GM12875 (cell line): Measurements from ENCODE around the gene MMP21.

Experiments
- H3K4me3 ChIP-seq: one replicate; pipeline ENCODE4 v1.5.1; 2011; ENCODE audit warnings: low read depth, low read length, control low read depth
- CTCF ChIP-seq: IDR thresholded peaks from 2 replicates; pipeline ENCODE4 v1.5.1; 2011; ENCODE audit warnings: low read depth, mild to moderate bottlenecking, control low read depth, inconsistent platforms, low read length, moderate library complexity, borderline replicate concordance; ENCODE audit not compliant: insufficient read depth

The MMP21 gene

GRCh38 chr10:125747417-125747816 lies 28.2 kb downstream of the MMP21 start:
- TF ChIP-seq CTCF: no peak
- H3K4me3 ChIP-seq: no peak overlapping the region

- H3K4me3 ChIP-seq: no peak overlapping the region
- TF ChIP-seq CTCF: no peak
Measured at GRCh38 chr10:125744909-125745308, 30.7 kb downstream of the MMP21 start.

GRCh38 chr10:125742465-125742864 lies 33.2 kb downstream of the MMP21 start:
- no peak overlapping the region for H3K4me3 ChIP-seq
- TF ChIP-seq CTCF: no peak

GRCh38 chr10:125739994-125740679 lies 35.5 kb downstream of the MMP21 start:
- H3K4me3 ChIP-seq: no peak overlapping the region
- TF ChIP-seq CTCF: no peak

- TF ChIP-seq CTCF: no peak
- no peak overlapping the region for H3K4me3 ChIP-seq
Measured at GRCh38 chr10:125738206-125738605, 37.4 kb downstream of the MMP21 start.

GRCh38 chr10:125734823-125735222 lies 40.8 kb downstream of the MMP21 start:
- no peak overlapping the region for H3K4me3 ChIP-seq
- TF ChIP-seq CTCF: no peak

GRCh38 chr10:125734148-125734547 lies 41.5 kb downstream of the MMP21 start:
- TF ChIP-seq CTCF: no peak
- no peak overlapping the region for H3K4me3 ChIP-seq
